ENCODE data around the gene SLC39A10.

Gene SLC39A10

DNA sequence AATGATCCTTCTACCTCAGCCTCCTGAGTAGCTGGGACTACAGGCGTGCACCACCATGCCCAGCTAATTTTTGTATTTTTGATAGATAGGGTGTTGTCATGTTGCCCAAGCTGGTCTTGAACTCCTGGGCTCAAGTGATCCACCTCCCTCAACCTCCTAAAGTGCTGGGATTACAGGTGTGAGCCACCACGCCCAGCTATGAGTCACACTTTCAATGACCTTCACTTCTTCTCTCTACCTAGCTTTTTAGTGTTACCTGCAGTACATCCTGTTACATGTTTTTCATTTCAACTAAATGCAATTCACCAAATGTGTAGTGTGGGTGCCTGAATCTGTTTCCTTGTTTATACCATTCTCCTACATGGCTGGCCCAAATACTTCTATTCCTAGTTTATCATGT, 64.0 kb downstream of the SLC39A10 start:
- no peak for DNase-seq (ENCODE audit: low read depth, low spot score)

DNA sequence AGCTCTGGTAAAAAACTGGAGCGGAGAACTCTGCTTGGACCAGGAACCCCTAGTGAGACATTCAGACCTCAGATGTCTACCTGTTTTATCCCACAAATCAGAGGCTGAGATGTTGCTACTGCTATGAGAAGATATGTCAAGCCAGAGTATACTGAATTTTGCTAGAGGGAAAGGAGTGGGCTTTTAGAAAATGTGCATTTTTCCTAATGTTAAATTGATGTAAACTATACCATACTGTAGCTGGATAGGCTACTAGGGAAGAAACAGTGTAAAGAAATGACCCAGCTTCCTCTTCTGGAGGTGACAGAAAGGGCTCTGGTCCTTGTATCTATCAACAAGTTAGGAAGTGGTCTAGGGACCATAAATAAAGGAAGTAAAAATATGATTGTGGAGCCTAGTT, 65.0 kb downstream of the SLC39A10 start:
- no peak for DNase-seq (ENCODE audit: low read depth, low spot score)
- H3K4me3 ChIP-seq (ENCODE audit: low read length): no peak overlapping the region
- H3K4me1 ChIP-seq (ENCODE audit: control insufficient read depth, insufficient read depth, low read length): no peaks in the 10 kb centered on the region
- WGBS (ENCODE audit: insufficient coverage, insufficient read length): no CpG with 5 or more reads among the region's 1 CpG
- H3K27ac ChIP-seq (ENCODE audit: low read length): no peak overlapping the region
- no peaks in the 10 kb centered on the region for H3K9me3 ChIP-seq (ENCODE audit: control insufficient read depth, insufficient read depth, low read length)
- H3K36me3 ChIP-seq (ENCODE audit: control insufficient read depth, insufficient read depth, low read length): no peaks in the 10 kb centered on the region
- H3K27me3 ChIP-seq (ENCODE audit: control insufficient read depth, insufficient read depth, low read length): no peaks in the 10 kb centered on the region

More for the DNA sequence above, 64.0 kb downstream of the SLC39A10 start:
- Histone ChIP-seq H3K36me3 (ENCODE audit: control insufficient read depth, insufficient read depth, low read length) (0 out of 2 replicates have a peak, but pooled peaks cover 2% of the 10 kb centered on the region), H3K27ac (ENCODE audit: low read length) (no peak overlapping the region), H3K4me3 (ENCODE audit: low read length) (no peak overlapping the region), H3K9me3 (ENCODE audit: control insufficient read depth, insufficient read depth, low read length) (no peaks in the 10 kb centered on the region), H3K27me3 (ENCODE audit: control insufficient read depth, insufficient read depth, low read length) (no peaks in the 10 kb centered on the region), H3K4me1 (ENCODE audit: control insufficient read depth, insufficient read depth, low read length) (no peaks in the 10 kb centered on the region)
- no CpG with 5 or more reads among the region's 2 CpGs for WGBS (ENCODE audit: insufficient coverage, insufficient read length)

DNA sequence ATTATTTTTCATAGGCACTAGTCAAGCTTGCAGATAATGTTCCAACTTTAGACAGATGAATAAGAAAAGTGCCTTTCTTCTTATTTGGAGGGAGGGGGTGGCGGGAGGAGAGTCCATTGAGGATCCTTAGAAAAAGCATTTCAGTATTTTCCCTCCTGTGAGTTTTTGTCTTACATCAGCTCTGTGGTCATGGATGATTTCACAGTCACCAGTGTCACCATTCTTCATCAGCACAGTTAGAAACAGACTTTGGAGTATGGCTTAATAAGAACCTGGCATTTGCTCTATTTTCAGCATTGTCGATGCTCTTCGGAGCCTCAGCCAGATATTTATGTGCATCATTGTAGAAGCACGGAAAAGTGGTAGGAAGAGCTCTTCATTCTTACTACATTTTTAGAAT, 70.1 kb downstream of the SLC39A10 start:
- no CpG with 5 or more reads among the region's 4 CpGs for WGBS (ENCODE audit: insufficient coverage, insufficient read length)
- H3K4me1 ChIP-seq (ENCODE audit: control insufficient read depth, insufficient read depth, low read length): no peaks in the 10 kb centered on the region
- peaks cover 11% of the 10 kb centered on the region; the same call in 1 of the 2 replicates for H3K36me3 ChIP-seq (ENCODE audit: control insufficient read depth, insufficient read depth, low read length)
- H3K4me3 ChIP-seq (ENCODE audit: low read length): no peak overlapping the region
- H3K27me3 ChIP-seq (ENCODE audit: control insufficient read depth, insufficient read depth, low read length): no peaks in the 10 kb centered on the region
- DNase-seq (ENCODE audit: low read depth, low spot score): no peak
- H3K9me3 ChIP-seq (ENCODE audit: control insufficient read depth, insufficient read depth, low read length): no peaks in the 10 kb centered on the region
- no peak overlapping the region for H3K27ac ChIP-seq (ENCODE audit: low read length)

GRCh38 chr2:195730912-195731311, 73.9 kb downstream of the SLC39A10 start:
- Histone ChIP-seq H3K36me3 (ENCODE audit: control insufficient read depth, insufficient read depth, low read length) (peaks cover 14% of the 10 kb centered on the region; the same call in 1 of the 2 replicates), H3K27me3 (ENCODE audit: control insufficient read depth, insufficient read depth, low read length) (no peaks in the 10 kb centered on the region), H3K9me3 (ENCODE audit: control insufficient read depth, insufficient read depth, low read length) (no peaks in the 10 kb centered on the region), H3K4me3 (ENCODE audit: low read length) (no peak overlapping the region), H3K4me1 (ENCODE audit: control insufficient read depth, insufficient read depth, low read length) (no peaks in the 10 kb centered on the region), H3K27ac (ENCODE audit: low read length) (no peak overlapping the region)
- WGBS (ENCODE audit: insufficient coverage, insufficient read length): no CpG with 5 or more reads among the region's 3 CpGs
- no peak for DNase-seq (ENCODE audit: low read depth, low spot score)

DNA sequence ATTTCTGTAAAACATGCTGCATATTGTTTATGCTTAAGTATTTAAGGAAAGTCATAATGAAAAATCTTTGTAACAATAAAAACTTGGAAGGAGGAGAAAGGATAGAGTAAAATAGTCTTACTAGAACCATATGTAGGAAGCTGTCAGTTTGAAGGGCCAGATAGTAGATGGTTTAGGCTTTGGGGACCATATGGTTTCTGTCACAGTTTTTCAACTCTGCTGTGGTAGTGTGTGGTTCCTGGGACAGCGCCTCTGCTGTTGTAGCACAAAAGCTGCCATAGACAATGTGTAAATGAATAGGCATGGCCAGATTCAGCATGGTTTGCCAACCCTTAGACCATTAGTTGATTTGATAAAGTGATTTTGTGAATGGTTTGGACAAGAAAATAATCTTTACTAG, 75.5 kb downstream of the SLC39A10 start:
- Histone ChIP-seq H3K27ac (ENCODE audit: low read length) (no peak overlapping the region), H3K4me3 (ENCODE audit: low read length) (no peak overlapping the region), H3K27me3 (ENCODE audit: control insufficient read depth, insufficient read depth, low read length) (no peaks in the 10 kb centered on the region), H3K4me1 (ENCODE audit: control insufficient read depth, insufficient read depth, low read length) (no peaks in the 10 kb centered on the region), H3K36me3 (ENCODE audit: control insufficient read depth, insufficient read depth, low read length) (peaks cover 14% of the 10 kb centered on the region; the same call in 1 of the 2 replicates), H3K9me3 (ENCODE audit: control insufficient read depth, insufficient read depth, low read length) (no peaks in the 10 kb centered on the region)
- no peak for DNase-seq (ENCODE audit: low read depth, low spot score)
- no CpG with 5 or more reads among the region's 1 CpG for WGBS (ENCODE audit: insufficient coverage, insufficient read length)

- Histone ChIP-seq H3K36me3 (ENCODE audit: control insufficient read depth, insufficient read depth, low read length) (peaks cover 12% of the 10 kb centered on the region; the same call in 1 of the 2 replicates), H3K4me1 (ENCODE audit: control insufficient read depth, insufficient read depth, low read length) (no peaks in the 10 kb centered on the region), H3K27ac (ENCODE audit: low read length) (no peak overlapping the region), H3K27me3 (ENCODE audit: control insufficient read depth, insufficient read depth, low read length) (no peaks in the 10 kb centered on the region), H3K9me3 (ENCODE audit: control insufficient read depth, insufficient read depth, low read length) (no peaks in the 10 kb centered on the region), H3K4me3 (ENCODE audit: low read length) (no peak overlapping the region)
- DNase-seq (ENCODE audit: low read depth, low spot score): no peak
These were observed 76.8 kb downstream of the SLC39A10 start for GRCh38 chr2:195733831-195734230.

DNA sequence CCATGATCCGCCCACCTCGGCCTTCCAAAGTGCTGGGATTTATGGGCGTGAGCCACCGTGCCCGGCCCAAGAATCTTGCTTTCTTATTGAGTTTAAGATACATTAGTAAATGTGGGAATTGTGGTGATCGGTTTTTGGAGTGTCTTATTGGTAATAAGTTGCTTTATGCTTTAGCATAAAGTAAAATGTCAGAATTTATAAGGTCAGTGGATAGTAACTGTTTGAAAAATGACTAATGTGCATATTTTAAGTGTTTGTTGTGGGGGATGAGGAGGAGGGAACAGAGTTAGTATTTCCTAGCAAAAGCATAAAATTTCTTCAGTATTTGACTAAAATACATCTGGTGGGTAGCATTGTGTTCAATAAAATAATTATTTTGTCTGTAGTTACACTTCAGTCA, 77.4 kb downstream of the SLC39A10 start:
- Histone ChIP-seq H3K27me3 (ENCODE audit: control insufficient read depth, insufficient read depth, low read length) (no peaks in the 10 kb centered on the region), H3K27ac (ENCODE audit: low read length) (no peak overlapping the region), H3K4me1 (ENCODE audit: control insufficient read depth, insufficient read depth, low read length) (no peaks in the 10 kb centered on the region), H3K4me3 (ENCODE audit: low read length) (no peak overlapping the region), H3K9me3 (ENCODE audit: control insufficient read depth, insufficient read depth, low read length) (no peaks in the 10 kb centered on the region), H3K36me3 (ENCODE audit: control insufficient read depth, insufficient read depth, low read length) (peaks cover 11% of the 10 kb centered on the region; the same call in 1 of the 2 replicates)
- DNase-seq (ENCODE audit: low read depth, low spot score): no peak
- 100% methylated on average over 1 of the region's 6 CpGs for WGBS (ENCODE audit: insufficient coverage, insufficient read length)

GRCh38 chr2:195734931-195735330, 77.9 kb downstream of the SLC39A10 start:
- WGBS (ENCODE audit: insufficient coverage, insufficient read length): no CpG with 5 or more reads among the region's 2 CpGs
- Histone ChIP-seq H3K9me3 (ENCODE audit: control insufficient read depth, insufficient read depth, low read length) (no peaks in the 10 kb centered on the region), H3K27me3 (ENCODE audit: control insufficient read depth, insufficient read depth, low read length) (no peaks in the 10 kb centered on the region), H3K4me3 (ENCODE audit: low read length) (no peak overlapping the region), H3K36me3 (ENCODE audit: control insufficient read depth, insufficient read depth, low read length) (peaks cover 6% of the 10 kb centered on the region; the same call in 1 of the 2 replicates), H3K27ac (ENCODE audit: low read length) (no peak overlapping the region), H3K4me1 (ENCODE audit: control insufficient read depth, insufficient read depth, low read length) (no peaks in the 10 kb centered on the region)
- DNase-seq (ENCODE audit: low read depth, low spot score): no peak

DNA sequence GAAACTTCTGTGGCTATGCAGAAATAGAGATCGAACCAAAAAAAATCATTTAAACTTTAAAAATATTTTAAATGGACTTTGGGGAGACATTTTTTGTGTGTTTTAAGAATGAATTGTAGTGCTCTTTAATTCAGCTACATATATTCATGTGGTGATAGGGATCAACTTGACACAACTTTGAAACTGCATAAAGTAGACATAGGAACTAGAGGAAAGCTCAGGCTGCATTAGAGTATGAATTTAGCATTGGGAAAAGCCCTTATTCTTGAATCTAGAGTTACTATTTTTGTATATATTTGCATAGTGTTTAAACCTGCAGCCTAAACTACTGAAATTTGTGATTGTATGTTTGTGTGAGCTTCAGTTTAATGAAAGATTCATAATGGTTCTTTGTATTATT, 78.3 kb downstream of the SLC39A10 start:
- no peak overlapping the region for H3K27ac ChIP-seq (ENCODE audit: low read length)
- H3K27me3 ChIP-seq (ENCODE audit: control insufficient read depth, insufficient read depth, low read length): no peaks in the 10 kb centered on the region
- WGBS (ENCODE audit: insufficient coverage, insufficient read length): no CpG with 5 or more reads among the region's 1 CpG
- peaks cover 6% of the 10 kb centered on the region; the same call in 1 of the 2 replicates for H3K36me3 ChIP-seq (ENCODE audit: control insufficient read depth, insufficient read depth, low read length)
- DNase-seq (ENCODE audit: low read depth, low spot score): no peak
- no peak overlapping the region for H3K4me3 ChIP-seq (ENCODE audit: low read length)
- H3K9me3 ChIP-seq (ENCODE audit: control insufficient read depth, insufficient read depth, low read length): no peaks in the 10 kb centered on the region
- no peaks in the 10 kb centered on the region for H3K4me1 ChIP-seq (ENCODE audit: control insufficient read depth, insufficient read depth, low read length)

GRCh38 chr2:195737511-195738325, 80.7 kb downstream of the SLC39A10 start:
- H3K9me3 ChIP-seq (ENCODE audit: control insufficient read depth, insufficient read depth, low read length): no peaks in the 10 kb centered on the region
- H3K27ac ChIP-seq (ENCODE audit: low read length): no peak overlapping the region
- no peak for DNase-seq (ENCODE audit: low read depth, low spot score)
- H3K36me3 ChIP-seq (ENCODE audit: control insufficient read depth, insufficient read depth, low read length): peaks cover 3% of the 10 kb centered on the region; the same call in 1 of the 2 replicates
- H3K4me1 ChIP-seq (ENCODE audit: control insufficient read depth, insufficient read depth, low read length): no peaks in the 10 kb centered on the region
- H3K4me3 ChIP-seq (ENCODE audit: low read length): no peak overlapping the region
- no peaks in the 10 kb centered on the region for H3K27me3 ChIP-seq (ENCODE audit: control insufficient read depth, insufficient read depth, low read length)
- WGBS (ENCODE audit: insufficient coverage, insufficient read length): no CpG with 5 or more reads among the region's 5 CpGs

DNA sequence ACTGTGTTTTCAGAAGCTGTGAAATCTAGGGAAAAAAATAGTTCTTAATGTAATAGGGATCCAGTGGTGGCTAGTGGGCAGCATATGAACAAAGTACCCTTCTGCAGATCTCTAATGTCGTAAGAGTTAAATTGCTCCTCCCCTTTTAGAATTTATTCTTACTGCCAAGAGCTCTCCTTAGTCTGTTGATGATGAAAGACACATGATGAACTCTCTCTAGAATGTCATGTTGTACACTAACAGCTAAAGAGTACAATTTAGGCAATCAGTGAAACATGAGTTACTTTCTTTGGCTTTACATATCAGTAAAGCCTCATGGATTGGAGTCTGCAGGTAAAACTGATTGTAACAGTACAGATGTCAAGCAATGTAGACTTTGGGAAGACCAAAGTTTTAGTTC, 84.2 kb downstream of the SLC39A10 start:
- H3K27ac ChIP-seq (ENCODE audit: low read length): no peak overlapping the region
- H3K4me1 ChIP-seq (ENCODE audit: control insufficient read depth, insufficient read depth, low read length): no peaks in the 10 kb centered on the region
- no peaks in the 10 kb centered on the region; the same call in 1 of the 2 replicates for H3K9me3 ChIP-seq (ENCODE audit: control insufficient read depth, insufficient read depth, low read length)
- no peak overlapping the region for H3K4me3 ChIP-seq (ENCODE audit: low read length)
- DNase-seq (ENCODE audit: low read depth, low spot score): no peak
- no peaks in the 10 kb centered on the region for H3K27me3 ChIP-seq (ENCODE audit: control insufficient read depth, insufficient read depth, low read length)
- H3K36me3 ChIP-seq (ENCODE audit: control insufficient read depth, insufficient read depth, low read length): no peaks in the 10 kb centered on the region; the same call in 1 of the 2 replicates
- WGBS (ENCODE audit: insufficient coverage, insufficient read length): no CpG with 5 or more reads among the region's 1 CpG
